Choroid plexus epithelial cell (primary cell): ENCODE data around the gene NMT2.

Experiments used
- DNase-seq: peaks from one replicate; pipeline ENCODE4 v3.0.0-alpha.2; 2010; ENCODE audit warnings: low read depth
- H3K4me3 ChIP-seq: 2 replicates; pipeline ENCODE4 v1.5.1; 2011; ENCODE audit warnings: low read depth, mild to moderate bottlenecking, control low read depth, low read length, moderate library complexity
- TF ChIP-seq, protein P1 (sequence below): conservative IDR thresholded peaks from 2 replicates; pipeline ENCODE4 v1.5.1; 2011; ENCODE audit warnings: low read depth, mild to moderate bottlenecking, control low read depth, inconsistent platforms, low read length, moderate library complexity

NMT2 gene

GRCh38 chr10:15124908-15125307, 43.6 kb downstream of the NMT2 start:
- TF ChIP-seq, protein P1, sequence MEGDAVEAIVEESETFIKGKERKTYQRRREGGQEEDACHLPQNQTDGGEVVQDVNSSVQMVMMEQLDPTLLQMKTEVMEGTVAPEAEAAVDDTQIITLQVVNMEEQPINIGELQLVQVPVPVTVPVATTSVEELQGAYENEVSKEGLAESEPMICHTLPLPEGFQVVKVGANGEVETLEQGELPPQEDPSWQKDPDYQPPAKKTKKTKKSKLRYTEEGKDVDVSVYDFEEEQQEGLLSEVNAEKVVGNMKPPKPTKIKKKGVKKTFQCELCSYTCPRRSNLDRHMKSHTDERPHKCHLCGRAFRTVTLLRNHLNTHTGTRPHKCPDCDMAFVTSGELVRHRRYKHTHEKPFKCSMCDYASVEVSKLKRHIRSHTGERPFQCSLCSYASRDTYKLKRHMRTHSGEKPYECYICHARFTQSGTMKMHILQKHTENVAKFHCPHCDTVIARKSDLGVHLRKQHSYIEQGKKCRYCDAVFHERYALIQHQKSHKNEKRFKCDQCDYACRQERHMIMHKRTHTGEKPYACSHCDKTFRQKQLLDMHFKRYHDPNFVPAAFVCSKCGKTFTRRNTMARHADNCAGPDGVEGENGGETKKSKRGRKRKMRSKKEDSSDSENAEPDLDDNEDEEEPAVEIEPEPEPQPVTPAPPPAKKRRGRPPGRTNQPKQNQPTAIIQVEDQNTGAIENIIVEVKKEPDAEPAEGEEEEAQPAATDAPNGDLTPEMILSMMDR, result no peak

GRCh38 chr10:15124190-15124589, 44.3 kb downstream of the NMT2 start:
- H3K4me3 ChIP-seq, result no peak overlapping the region
- no peak for DNase-seq
- TF ChIP-seq, protein P1, result no peak

More at GRCh38 chr10:15124908-15125307, 43.6 kb downstream of the NMT2 start:
- H3K4me3 ChIP-seq, result no peak overlapping the region
- DNase-seq, result no peak

DNA sequence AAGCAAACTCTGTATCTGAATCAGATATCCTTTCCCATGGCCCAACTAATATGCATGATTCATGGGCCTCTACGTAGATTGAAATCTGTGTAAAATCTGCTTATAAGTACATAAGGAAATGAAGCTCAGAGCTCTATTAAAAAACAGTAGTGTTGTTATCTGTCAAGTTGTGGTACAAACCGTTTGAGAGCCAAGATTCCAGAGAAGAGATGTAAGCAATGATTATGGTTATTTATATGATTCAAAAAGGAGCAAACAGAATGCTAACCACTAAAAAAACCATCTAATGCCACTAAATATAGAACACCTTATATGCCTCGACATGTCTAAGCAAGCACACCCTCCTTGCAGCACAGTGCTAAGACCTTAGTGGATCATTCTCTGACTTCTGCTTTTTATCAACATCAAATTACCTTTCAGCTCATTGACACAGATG, 44.7 kb downstream of the NMT2 start:
- no peak overlapping the region for H3K4me3 ChIP-seq
- peak; percentile 90 for DNase-seq
- TF ChIP-seq, protein P1, result no peak

GRCh38 chr10:15122477-15123030, 45.9 kb downstream of the NMT2 start:
- DNase-seq, result peak; percentile 26
- TF ChIP-seq, protein P1, result no peak
- H3K4me3 ChIP-seq, result no peak overlapping the region

DNA sequence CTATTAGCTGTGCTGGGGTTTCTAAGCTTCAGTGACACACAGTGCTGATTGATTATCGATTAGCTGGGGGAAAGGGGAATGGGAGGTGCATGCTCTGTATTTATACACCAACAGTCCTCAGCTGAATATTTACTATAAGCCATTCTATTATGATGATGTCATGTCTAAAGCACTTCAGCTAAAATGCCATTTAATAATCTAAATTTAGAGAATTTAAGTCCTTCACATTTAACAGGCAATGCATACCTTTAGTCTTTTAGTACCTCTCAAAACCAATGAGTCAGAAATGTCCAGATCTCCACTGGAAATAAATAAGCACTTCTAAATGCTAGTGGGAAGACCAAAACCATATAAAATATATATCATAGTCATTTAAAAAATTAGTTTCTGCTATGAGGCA, 46.8 kb downstream of the NMT2 start:
- peak; percentile 33 for DNase-seq

DNA sequence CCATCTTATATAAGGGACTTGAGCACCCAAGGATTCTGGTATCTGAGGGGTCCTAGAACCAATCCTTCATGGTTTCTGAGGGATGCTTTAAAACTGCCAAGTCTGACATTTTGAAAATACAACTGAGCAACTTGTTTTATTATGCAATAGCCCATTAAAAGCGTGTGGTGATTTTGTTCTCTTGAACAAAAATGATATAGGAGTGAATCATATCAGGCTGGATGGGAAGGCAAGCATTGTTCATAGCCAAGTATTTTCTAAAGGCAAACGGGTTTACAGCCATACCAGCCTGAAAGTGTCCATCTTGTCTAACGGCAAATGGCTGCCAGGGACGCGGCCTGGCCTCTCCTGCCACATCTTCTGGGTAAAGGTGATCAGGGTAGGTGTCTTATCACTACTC, 48.0 kb downstream of the NMT2 start:
- TF ChIP-seq, protein P1, result no peak
- DNase-seq, result peak; percentile 73
- no peak overlapping the region for H3K4me3 ChIP-seq

More for the DNA sequence above, 46.8 kb downstream of the NMT2 start:
- TF ChIP-seq, protein P1, result no peak
- H3K4me3 ChIP-seq, result no peak overlapping the region

DNA sequence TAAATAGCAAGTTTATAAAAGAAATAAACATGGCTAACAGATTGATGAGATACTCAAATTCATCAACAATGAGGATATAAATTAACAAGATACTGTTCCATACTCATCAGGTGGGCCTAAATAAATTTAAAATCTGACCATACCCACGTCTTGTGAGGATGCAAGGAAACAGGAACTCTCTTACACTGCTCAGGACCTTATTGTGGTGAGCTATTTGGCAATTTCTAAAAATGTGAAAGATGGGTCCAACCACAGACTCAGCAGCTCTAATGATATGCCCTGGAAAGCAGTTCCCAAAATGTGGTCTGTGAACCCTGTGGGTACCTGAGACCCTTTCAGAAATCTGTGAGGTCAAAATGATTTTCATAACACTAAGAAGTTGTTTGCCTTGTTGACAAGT, 49.9 kb downstream of the NMT2 start:
- TF ChIP-seq, protein P1, result no peak
- no peak for DNase-seq
- H3K4me3 ChIP-seq, result no peak overlapping the region
